ENCODE results near the gene KLC3. TPM values are rescaled to one million over a fixed set of nuclear protein-coding genes. Genes with fewer than 3 reads are reported as not detected.

Gene KLC3
- total and polyA plus RNA-seq, 2 donors, result 0.05 to 0.16 TPM

DNA sequence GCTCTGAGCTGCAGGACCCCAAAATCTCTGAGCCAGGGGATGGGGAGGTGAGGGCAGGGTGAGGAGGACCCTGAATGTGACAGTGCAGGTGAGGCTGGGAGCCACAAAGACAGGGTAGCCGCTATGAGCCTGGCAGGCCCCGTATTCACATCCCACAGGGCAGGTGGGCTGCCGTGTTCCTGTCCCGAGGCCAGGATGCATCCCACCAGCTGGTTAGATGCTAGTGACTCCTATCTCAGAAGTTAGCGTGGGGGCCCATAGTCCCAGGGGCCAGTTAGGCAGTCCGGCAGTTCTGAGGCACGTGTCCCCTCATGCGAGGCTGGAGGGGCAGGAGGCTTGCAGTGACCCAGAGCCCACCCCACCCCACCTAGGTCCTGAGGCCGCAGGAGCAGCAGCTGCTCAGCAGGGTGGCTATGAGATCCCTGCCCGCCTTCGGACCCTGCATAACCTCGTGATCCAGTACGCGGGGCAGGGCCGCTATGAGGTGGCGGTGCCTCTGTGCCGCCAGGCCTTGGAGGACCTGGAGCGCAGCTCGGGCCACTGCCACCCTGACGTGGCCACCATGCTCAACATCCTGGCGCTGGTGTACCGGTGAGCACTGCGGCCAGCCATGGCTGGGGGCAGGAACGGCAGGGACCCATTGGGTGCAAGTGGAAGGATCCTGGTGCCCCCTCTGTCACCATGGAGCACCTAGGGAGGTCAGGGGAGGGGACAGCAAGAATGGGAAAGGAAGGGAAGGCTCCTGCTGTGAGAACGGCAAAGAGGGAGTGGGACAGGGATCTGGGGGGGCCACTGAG is 7.2 kb downstream of the KLC3 start:
- DNase-seq (ENCODE audit: extremely low spot score), result no peak
- 73% methylated on average over 25 of the region's 25 CpGs for WGBS

GRCh38 chr19:45348367-45349125 is 8.0 kb downstream of the KLC3 start:
- no peak overlapping the region for H3K27ac ChIP-seq (ENCODE audit: low read depth)
- H3K4me1 ChIP-seq (ENCODE audit: insufficient read depth), result no peaks in the 10 kb centered on the region
- H3K4me3 ChIP-seq (ENCODE audit: low read depth, low read length), result no peak overlapping the region
- 79% methylated on average over 23 of the region's 23 CpGs for WGBS
- no peaks in the 10 kb centered on the region for H3K36me3 ChIP-seq (ENCODE audit: insufficient read depth)
- no peak for DNase-seq (ENCODE audit: extremely low spot score)

More for the DNA sequence above, 7.2 kb downstream of the KLC3 start:
- Histone ChIP-seq H3K36me3 (ENCODE audit: insufficient read depth) (no peaks in the 10 kb centered on the region), H3K27ac (ENCODE audit: low read depth) (no peak overlapping the region), H3K4me3 (ENCODE audit: low read depth, low read length) (no peak overlapping the region), H3K4me1 (ENCODE audit: insufficient read depth) (no peaks in the 10 kb centered on the region)

DNA sequence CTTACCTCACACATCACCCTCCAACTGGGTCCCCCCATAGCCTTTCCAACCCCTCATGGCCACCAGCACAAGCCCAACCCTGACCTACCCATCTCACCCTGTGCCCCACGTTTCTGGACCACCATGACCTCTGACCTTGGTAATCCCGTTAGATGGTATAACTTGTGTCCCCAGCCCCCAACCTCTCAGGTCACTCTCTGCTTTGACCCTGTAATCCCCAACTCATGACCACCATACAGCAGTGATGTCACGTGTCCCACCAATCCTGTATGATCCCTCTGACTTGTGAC is 8.5 kb downstream of the KLC3 start:
- Histone ChIP-seq H3K27ac (ENCODE audit: low read depth) (no peak overlapping the region), H3K4me1 (ENCODE audit: insufficient read depth) (no peaks in the 10 kb centered on the region), H3K4me3 (ENCODE audit: low read depth, low read length) (no peak overlapping the region), H3K36me3 (ENCODE audit: insufficient read depth) (no peaks in the 10 kb centered on the region)
- no peak for DNase-seq (ENCODE audit: extremely low spot score)
- 46% methylated on average over 3 of the region's 3 CpGs for WGBS

DNA sequence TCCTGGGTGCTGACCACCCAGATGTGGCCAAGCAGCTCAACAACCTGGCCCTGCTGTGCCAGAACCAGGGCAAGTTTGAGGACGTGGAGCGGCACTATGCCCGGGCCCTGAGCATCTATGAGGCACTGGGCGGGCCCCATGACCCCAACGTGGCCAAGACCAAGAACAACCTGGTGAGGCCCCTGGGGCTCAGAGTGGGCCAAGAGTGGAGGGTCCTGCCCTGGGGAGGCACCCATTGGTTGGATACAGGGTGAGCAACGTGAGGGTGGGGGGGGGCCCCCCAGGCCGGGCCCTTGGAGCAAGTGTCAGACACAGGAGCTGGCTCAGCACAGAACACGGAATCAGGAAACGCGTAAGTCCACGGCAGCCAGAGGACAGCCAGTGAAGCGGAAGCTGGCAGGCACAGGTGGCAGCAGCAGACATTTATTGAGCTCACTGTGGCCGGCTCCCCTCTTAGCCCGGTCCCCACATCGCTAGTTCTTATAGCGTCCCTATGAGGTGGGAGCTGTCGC is 8.9 kb downstream of the KLC3 start:
- Histone ChIP-seq H3K27ac (ENCODE audit: low read depth) (no peak overlapping the region), H3K4me3 (ENCODE audit: low read depth, low read length) (no peak overlapping the region), H3K4me1 (ENCODE audit: insufficient read depth) (no peaks in the 10 kb centered on the region), H3K36me3 (ENCODE audit: insufficient read depth) (no peaks in the 10 kb centered on the region)
- 86% methylated on average over 17 of the region's 17 CpGs for WGBS
- DNase-seq (ENCODE audit: extremely low spot score), result no peak

- no peaks in the 10 kb centered on the region for H3K36me3 ChIP-seq (ENCODE audit: insufficient read depth)
- 86% methylated on average over 17 of the region's 17 CpGs for whole genome bisulfite sequencing
- no peak overlapping the region for H3K27ac ChIP-seq (ENCODE audit: low read depth)
Measured at GRCh38 chr19:45350477-45351058, 10.0 kb downstream of the KLC3 start.

DNA sequence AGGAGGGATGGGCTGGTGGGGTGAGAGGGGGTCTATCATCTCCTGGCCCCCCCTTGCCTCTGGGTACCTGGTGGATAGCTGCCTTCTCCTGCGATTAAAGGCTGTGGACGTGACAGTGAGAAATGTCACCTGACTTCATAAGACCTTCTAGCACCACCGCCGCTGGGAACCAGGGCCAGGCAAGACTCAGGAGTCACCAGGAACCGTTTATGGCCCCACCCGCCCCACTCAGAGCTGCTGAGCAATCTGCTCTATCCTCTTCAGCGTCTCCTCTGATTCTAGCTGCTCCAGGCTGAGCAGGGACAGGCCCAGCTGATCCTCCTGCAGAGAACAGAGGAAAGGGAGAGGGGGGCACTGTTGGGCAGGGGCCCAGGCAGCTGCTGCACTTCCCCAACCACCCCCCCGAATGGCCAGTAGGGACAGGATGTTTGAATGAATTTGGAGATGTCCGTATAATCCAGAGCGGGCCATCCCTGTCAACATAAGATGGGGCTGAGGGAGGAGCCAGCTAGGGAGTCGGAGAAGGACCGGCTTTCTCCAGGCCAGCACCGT is 10.9 kb downstream of the KLC3 start:
- no peak for DNase-seq (ENCODE audit: extremely low spot score)
- no peak overlapping the region for H3K4me3 ChIP-seq (ENCODE audit: low read depth, low read length)
- no peaks in the 10 kb centered on the region for H3K4me1 ChIP-seq (ENCODE audit: insufficient read depth)
- WGBS, result 69% methylated on average over 13 of the region's 13 CpGs
- H3K27ac ChIP-seq (ENCODE audit: low read depth), result no peak overlapping the region
- H3K36me3 ChIP-seq (ENCODE audit: insufficient read depth), result no peaks in the 10 kb centered on the region

More at GRCh38 chr19:45350477-45351058, 10.0 kb downstream of the KLC3 start:
- no peak for DNase-seq (ENCODE audit: extremely low spot score)
- H3K4me1 ChIP-seq (ENCODE audit: insufficient read depth), result no peaks in the 10 kb centered on the region
- H3K4me3 ChIP-seq (ENCODE audit: low read depth, low read length), result no peak overlapping the region

- Histone ChIP-seq H3K4me3 (ENCODE audit: low read depth, low read length) (no peak overlapping the region), H3K27ac (ENCODE audit: low read depth) (no peak overlapping the region), H3K4me1 (ENCODE audit: insufficient read depth) (no peaks in the 10 kb centered on the region), H3K36me3 (ENCODE audit: insufficient read depth) (no peaks in the 10 kb centered on the region)
- WGBS, result 89% methylated on average over 15 of the region's 15 CpGs
- no peak for DNase-seq (ENCODE audit: extremely low spot score)
Measured at GRCh38 chr19:45352062-45352461, 11.5 kb downstream of the KLC3 start.

- H3K4me3 ChIP-seq (ENCODE audit: low read depth, low read length), result no peak overlapping the region
- 93% methylated on average over 20 of the region's 20 CpGs for WGBS
- no peak for DNase-seq (ENCODE audit: extremely low spot score)
- no peaks in the 10 kb centered on the region for H3K4me1 ChIP-seq (ENCODE audit: insufficient read depth)
- no peaks in the 10 kb centered on the region for H3K36me3 ChIP-seq (ENCODE audit: insufficient read depth)
- H3K27ac ChIP-seq (ENCODE audit: low read depth), result no peak overlapping the region
Measured at GRCh38 chr19:45352471-45352870, 11.9 kb downstream of the KLC3 start.

DNA sequence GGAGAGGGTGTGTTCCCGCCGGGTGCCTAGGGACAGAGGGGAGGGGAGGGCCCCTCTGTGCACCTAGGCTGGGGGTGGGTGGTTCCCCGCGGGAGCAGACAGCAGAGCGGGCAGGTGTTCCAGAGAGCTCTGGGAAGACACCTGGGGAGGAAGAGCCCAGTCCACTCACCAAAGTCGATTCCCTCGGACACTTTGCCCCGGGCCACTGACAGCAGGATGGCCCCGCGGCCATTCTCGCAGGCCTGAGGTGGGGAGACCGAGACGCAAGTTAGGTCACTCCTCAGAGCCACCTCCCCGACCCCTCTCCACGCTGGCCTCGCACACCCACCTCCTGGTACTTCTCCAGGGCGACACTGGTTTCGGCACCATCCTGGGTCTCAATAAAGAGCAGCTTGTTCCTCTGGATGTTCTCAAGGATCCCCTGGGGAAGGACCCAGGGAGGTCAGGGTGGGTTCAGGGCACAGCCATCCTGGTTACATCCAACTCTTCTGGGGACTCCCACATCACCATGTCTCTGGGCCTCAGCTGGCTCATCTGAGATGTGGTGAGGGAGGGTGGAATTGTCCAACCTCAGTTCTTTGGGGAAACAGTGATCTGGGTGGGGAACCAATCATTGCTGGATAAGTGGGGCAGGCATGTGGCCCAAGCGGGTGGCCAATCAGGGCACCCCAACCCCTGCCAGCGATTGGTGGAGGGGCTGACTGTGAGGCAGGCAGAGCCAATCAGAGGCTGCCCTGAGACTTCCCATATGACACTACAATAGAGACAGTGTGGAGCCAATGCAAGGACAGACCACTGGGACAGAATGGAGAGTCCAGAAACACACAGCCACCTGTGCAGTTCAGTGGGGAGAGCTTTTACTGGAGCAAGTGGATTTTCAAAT is 12.6 kb downstream of the KLC3 start:
- DNase-seq (ENCODE audit: extremely low spot score), result no peak
- Histone ChIP-seq H3K36me3 (ENCODE audit: insufficient read depth) (no peaks in the 10 kb centered on the region), H3K27ac (ENCODE audit: low read depth) (no peak overlapping the region), H3K4me3 (ENCODE audit: low read depth, low read length) (no peak overlapping the region), H3K4me1 (ENCODE audit: insufficient read depth) (no peaks in the 10 kb centered on the region)
- WGBS, result 92% methylated on average over 20 of the region's 20 CpGs

GRCh38 chr19:45354241-45354842 is 13.8 kb downstream of the KLC3 start:
- DNase-seq (ENCODE audit: extremely low spot score), result no peak
- H3K4me3 ChIP-seq (ENCODE audit: low read depth, low read length), result no peak overlapping the region
- H3K36me3 ChIP-seq (ENCODE audit: insufficient read depth), result no peaks in the 10 kb centered on the region
- H3K4me1 ChIP-seq (ENCODE audit: insufficient read depth), result no peaks in the 10 kb centered on the region
- H3K27ac ChIP-seq (ENCODE audit: low read depth), result no peak overlapping the region
- 93% methylated on average over 11 of the region's 11 CpGs for WGBS

- H3K27ac ChIP-seq (ENCODE audit: low read depth), result no peak overlapping the region
- 98% methylated on average over 9 of the region's 9 CpGs for WGBS
- H3K4me1 ChIP-seq (ENCODE audit: insufficient read depth), result no peaks in the 10 kb centered on the region
- no peak overlapping the region for H3K4me3 ChIP-seq (ENCODE audit: low read depth, low read length)
- no peaks in the 10 kb centered on the region for H3K36me3 ChIP-seq (ENCODE audit: insufficient read depth)
- no peak for DNase-seq (ENCODE audit: extremely low spot score)
Measured at GRCh38 chr19:45355402-45355801, 14.9 kb downstream of the KLC3 start.

DNA sequence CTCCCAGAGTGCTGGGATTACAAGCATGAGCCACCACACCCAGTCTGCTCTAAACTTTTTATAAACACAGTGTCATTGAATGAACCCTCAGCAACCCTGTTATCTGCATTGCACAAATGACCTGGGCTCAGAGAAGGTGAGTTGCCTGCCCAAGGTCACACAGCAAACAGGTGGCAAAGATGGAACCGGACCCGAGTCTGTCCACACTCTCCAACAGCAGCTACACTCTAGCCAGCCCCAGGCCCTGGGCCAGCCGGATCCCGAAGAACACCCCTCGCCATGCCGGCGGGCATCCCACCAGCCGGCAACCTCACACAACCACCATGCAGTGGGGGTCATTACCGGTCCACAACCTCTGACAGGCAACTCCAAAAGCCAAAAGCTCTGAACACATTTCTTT is 15.4 kb downstream of the KLC3 start:
- Histone ChIP-seq H3K27ac (ENCODE audit: low read depth) (no peak overlapping the region), H3K36me3 (ENCODE audit: insufficient read depth) (no peaks in the 10 kb centered on the region), H3K4me3 (ENCODE audit: low read depth, low read length) (no peak overlapping the region), H3K4me1 (ENCODE audit: insufficient read depth) (no peaks in the 10 kb centered on the region)
- DNase-seq (ENCODE audit: extremely low spot score), result no peak
- WGBS, result 95% methylated on average over 9 of the region's 9 CpGs
